Esophagus muscularis mucosa (tissue), 3 donors: ENCODE measurements around the gene PRDM16.

Experiments
- POLR2AphosphoS5 ChIP-seq, 2 donors: sonication (generic); formaldehyde crosslinking; IDR thresholded peaks; one replicate each; pipeline ENCODE4 v1.6.1; 2017; ENCODE audit warnings: antibody characterized with exemption in 2 of 2
- TF ChIP-seq, protein P1 (sequence below), 3 experiments: fragments of 200-600 bp in 2 of 3; fragments of 450-650 bp in 1 of 3; sonication (generic) in 2 of 3; IDR thresholded peaks; one replicate each; pipeline ENCODE4 v1.5.1; 2017 to 2019; ENCODE audit warnings: antibody characterized with exemption in 3 of 3, mild to moderate bottlenecking in 2 of 3, moderate library complexity in 1 of 3

DNA sequence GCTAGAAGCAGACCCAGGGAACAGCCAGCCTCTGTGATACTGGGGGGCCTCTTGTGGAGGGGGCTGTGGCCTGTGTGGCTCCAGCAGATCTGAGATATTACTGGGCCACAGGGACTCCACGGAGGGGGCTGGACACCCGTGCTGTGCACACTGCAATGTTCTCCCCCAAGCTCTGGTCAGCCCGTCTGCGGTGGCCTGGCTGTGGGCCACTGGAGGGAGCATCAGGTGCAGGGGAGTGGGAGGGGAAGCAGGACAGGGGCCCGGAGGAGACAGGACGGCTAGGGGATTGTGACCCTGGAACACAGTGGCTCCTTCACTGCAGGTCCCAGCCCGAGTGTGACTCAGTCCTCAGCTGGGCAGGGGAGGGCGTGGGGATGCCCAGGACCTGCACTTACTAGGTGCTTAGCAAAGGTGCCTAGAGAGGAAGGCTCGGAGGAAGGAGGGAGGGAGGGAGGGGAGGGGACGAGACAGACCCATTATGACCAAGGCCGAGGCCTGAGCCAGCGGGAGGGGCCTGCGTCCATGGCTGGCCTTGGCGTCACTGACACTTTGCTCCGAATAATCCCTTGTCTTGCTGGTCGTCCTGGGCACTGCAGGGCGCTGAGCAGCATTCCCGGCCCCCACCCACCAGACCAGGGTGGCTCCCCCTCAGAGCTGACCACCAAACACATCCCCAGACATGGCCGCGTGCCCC lies 44.2 kb downstream of the PRDM16 start:
- TF ChIP-seq POLR2AphosphoS5 (IDR thresholded peaks at IDR 0.05): no peak
- TF ChIP-seq, protein P1, sequence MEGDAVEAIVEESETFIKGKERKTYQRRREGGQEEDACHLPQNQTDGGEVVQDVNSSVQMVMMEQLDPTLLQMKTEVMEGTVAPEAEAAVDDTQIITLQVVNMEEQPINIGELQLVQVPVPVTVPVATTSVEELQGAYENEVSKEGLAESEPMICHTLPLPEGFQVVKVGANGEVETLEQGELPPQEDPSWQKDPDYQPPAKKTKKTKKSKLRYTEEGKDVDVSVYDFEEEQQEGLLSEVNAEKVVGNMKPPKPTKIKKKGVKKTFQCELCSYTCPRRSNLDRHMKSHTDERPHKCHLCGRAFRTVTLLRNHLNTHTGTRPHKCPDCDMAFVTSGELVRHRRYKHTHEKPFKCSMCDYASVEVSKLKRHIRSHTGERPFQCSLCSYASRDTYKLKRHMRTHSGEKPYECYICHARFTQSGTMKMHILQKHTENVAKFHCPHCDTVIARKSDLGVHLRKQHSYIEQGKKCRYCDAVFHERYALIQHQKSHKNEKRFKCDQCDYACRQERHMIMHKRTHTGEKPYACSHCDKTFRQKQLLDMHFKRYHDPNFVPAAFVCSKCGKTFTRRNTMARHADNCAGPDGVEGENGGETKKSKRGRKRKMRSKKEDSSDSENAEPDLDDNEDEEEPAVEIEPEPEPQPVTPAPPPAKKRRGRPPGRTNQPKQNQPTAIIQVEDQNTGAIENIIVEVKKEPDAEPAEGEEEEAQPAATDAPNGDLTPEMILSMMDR (IDR thresholded peaks at IDR 0.05): no peak
